ENCODE measurements around the gene METAP1. TPM values are rescaled to one million over a fixed set of nuclear protein-coding genes. Genes with fewer than 3 reads are reported as not detected.
A peak's percentile ranks its signal among the peaks of the same experiment; 100 is the strongest.
"Not testable (repeated sequence)": the region's sequence is repeated elsewhere in the genome, so short reads cannot be mapped to it uniquely, and the experiment has no call there.

METAP1 gene
- total RNA-seq, 1 donor from 2014 or later: 43.1 TPM

GRCh38 chr4:99079625-99080295 lies 84.2 kb downstream of the METAP1 start:
- DNase-seq (ENCODE audit: extremely low spot score, unreplicated experiment): no peak
- no peak for TF ChIP-seq CTCF (conservative IDR thresholded peaks at IDR 0.05)
- no peaks in the 10 kb centered on the region for H3K4me1 Mint-ChIP-seq (ENCODE audit: unreplicated experiment)
- no peaks in the 10 kb centered on the region for H3K9me3 Mint-ChIP-seq
- H3K27ac Mint-ChIP-seq: no peak overlapping the region
- peaks cover 40% of the 10 kb centered on the region for H3K36me3 Mint-ChIP-seq
- no peak overlapping the region for H3K4me3 Mint-ChIP-seq
- H3K27me3 Mint-ChIP-seq: no peaks in the 10 kb centered on the region

GRCh38 chr4:99080869-99081268 lies 85.3 kb downstream of the METAP1 start:
- DNase-seq (ENCODE audit: extremely low spot score, unreplicated experiment); H3K9me3 Mint-ChIP-seq; H3K27me3 Mint-ChIP-seq; H3K27ac Mint-ChIP-seq; H3K4me1 Mint-ChIP-seq (ENCODE audit: unreplicated experiment); H3K4me3 Mint-ChIP-seq: not testable (repeated sequence)
- H3K36me3 Mint-ChIP-seq: peaks cover 46% of the 10 kb centered on the region

GRCh38 chr4:99082192-99082591 lies 86.7 kb downstream of the METAP1 start:
- Mint-ChIP-seq H3K27me3 (no peaks in the 10 kb centered on the region), H3K4me1 (ENCODE audit: unreplicated experiment) (peaks cover 12% of the 10 kb centered on the region), H3K27ac (no peak overlapping the region), H3K9me3 (no peaks in the 10 kb centered on the region), H3K36me3 (peaks cover 46% of the 10 kb centered on the region), H3K4me3 (no peak overlapping the region)
- no peak for DNase-seq (ENCODE audit: extremely low spot score, unreplicated experiment)
- no peak for TF ChIP-seq CTCF (conservative IDR thresholded peaks at IDR 0.05)

- Mint-ChIP-seq H3K4me1 (ENCODE audit: unreplicated experiment) (peaks cover 24% of the 10 kb centered on the region), H3K9me3 (no peaks in the 10 kb centered on the region), H3K27me3 (no peaks in the 10 kb centered on the region), H3K36me3 (peaks cover 46% of the 10 kb centered on the region), H3K4me3 (no peak overlapping the region), H3K27ac (no peak overlapping the region)
- no peak for DNase-seq (ENCODE audit: extremely low spot score, unreplicated experiment)
- no peak for TF ChIP-seq CTCF (conservative IDR thresholded peaks at IDR 0.05)
Observed at GRCh38 chr4:99084595-99084994, 89.1 kb downstream of the METAP1 start.

GRCh38 chr4:99088023-99088449 lies 92.5 kb downstream of the METAP1 start:
- peaks cover 52% of the 10 kb centered on the region for H3K4me1 Mint-ChIP-seq (ENCODE audit: unreplicated experiment)
- peak overlapping the region; percentile 98 for H3K4me3 Mint-ChIP-seq
- peak overlapping the region; percentile 97 for H3K27ac Mint-ChIP-seq
- DNase-seq (ENCODE audit: extremely low spot score, unreplicated experiment): no peak
- no peaks in the 10 kb centered on the region for H3K9me3 Mint-ChIP-seq
- no peaks in the 10 kb centered on the region for H3K27me3 Mint-ChIP-seq
- H3K36me3 Mint-ChIP-seq: peaks cover 25% of the 10 kb centered on the region
- no peak for TF ChIP-seq CTCF (conservative IDR thresholded peaks at IDR 0.05)

- Mint-ChIP-seq H3K27ac (peak within 1 kb of the TSS; percentile 97), H3K4me1 (ENCODE audit: unreplicated experiment) (peaks cover 52% of the 10 kb centered on the region), H3K27me3 (no peaks in the 10 kb centered on the region), H3K9me3 (no peaks in the 10 kb centered on the region), H3K36me3 (peaks cover 24% of the 10 kb centered on the region), H3K4me3 (peak within 1 kb of the TSS; percentile 98)
- TF ChIP-seq CTCF (conservative IDR thresholded peaks at IDR 0.05): no peak
- DNase-seq (ENCODE audit: extremely low spot score, unreplicated experiment): peak; percentile 87
Observed at GRCh38 chr4:99088481-99089365, 93.2 kb downstream of the METAP1 start, which contains the start of gene ADH5. TSS of gene ADH5 (minus strand) at chr4:99088788. CDS start at chr4:99088700, 88 bp downstream.

All from type B pancreatic cell (in vitro differentiated cells).